GM13977 (cell line): ENCODE measurements around the gene RUBCN.

Source experiments
- DNase-seq: peaks from one replicate; pipeline ENCODE4 v3.0.0; 2012; ENCODE audit warnings: low spot score
- in situ Hi-C: fragments of 300-500 bp; cut with MboI; formaldehyde crosslinking; loops from one replicate; pipeline ENCODE4 v1.12.0; 2022; ENCODE audit warnings: low sequenced_read_pairs, low pct_unique_long_range_greater_than_20kb, mixed read lengths, inconsistent platforms; ENCODE audit not compliant: unreplicated experiment
- TF ChIP-seq, protein P1 (sequence below): IDR thresholded peaks from 2 replicates; pipeline ENCODE4 v1.5.1; 2012; ENCODE audit warnings: mild to moderate bottlenecking, control low read depth; ENCODE audit not compliant: insufficient read depth; ENCODE audit errors: extremely low read depth, missing control alignments

The RUBCN gene

DNA sequence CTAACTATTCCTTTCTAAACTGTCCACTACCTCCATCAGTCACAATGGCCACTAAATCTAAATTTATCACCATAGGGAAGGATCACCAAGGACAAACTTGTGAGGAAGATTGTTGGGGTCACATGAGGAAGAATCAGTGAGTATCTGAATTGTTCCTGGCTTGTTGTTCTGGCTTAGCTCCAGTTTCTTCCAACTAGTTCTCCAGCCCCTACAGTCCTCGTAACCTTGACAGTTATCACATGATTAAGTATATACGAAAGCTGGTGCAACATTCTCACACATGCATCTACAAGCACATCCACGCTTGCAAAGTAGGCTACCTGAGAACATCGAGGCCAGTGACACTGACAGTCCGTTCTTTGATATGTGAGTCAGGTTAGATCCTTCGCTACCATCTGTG lies 46.0 kb downstream of the RUBCN start:
- in situ Hi-C loops: no loop called here
- TF ChIP-seq, protein P1, sequence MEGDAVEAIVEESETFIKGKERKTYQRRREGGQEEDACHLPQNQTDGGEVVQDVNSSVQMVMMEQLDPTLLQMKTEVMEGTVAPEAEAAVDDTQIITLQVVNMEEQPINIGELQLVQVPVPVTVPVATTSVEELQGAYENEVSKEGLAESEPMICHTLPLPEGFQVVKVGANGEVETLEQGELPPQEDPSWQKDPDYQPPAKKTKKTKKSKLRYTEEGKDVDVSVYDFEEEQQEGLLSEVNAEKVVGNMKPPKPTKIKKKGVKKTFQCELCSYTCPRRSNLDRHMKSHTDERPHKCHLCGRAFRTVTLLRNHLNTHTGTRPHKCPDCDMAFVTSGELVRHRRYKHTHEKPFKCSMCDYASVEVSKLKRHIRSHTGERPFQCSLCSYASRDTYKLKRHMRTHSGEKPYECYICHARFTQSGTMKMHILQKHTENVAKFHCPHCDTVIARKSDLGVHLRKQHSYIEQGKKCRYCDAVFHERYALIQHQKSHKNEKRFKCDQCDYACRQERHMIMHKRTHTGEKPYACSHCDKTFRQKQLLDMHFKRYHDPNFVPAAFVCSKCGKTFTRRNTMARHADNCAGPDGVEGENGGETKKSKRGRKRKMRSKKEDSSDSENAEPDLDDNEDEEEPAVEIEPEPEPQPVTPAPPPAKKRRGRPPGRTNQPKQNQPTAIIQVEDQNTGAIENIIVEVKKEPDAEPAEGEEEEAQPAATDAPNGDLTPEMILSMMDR: no peak
- DNase-seq: no peak

DNA sequence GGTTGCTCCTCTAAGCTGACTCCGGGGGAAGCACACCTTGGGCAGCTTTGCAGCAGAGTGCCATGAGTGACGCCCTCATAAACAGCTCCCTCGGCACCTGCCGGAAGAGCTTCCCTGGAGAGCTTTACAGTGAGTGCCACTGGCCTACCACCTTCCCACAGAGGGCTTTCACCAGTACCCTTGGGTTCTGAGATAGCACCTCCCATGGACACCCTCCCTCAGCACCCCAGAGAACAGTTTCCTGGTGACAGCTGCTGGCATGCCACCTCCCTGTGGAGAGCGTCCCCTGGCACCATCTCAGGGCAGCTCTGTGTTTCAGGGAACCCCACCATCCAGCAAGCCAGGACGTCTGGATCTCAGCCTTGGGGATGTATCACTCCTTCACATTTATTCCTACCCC lies 49.1 kb downstream of the RUBCN start:
- in situ Hi-C loops: no loop called here
- DNase-seq: no peak
- TF ChIP-seq, protein P1: no peak

DNA sequence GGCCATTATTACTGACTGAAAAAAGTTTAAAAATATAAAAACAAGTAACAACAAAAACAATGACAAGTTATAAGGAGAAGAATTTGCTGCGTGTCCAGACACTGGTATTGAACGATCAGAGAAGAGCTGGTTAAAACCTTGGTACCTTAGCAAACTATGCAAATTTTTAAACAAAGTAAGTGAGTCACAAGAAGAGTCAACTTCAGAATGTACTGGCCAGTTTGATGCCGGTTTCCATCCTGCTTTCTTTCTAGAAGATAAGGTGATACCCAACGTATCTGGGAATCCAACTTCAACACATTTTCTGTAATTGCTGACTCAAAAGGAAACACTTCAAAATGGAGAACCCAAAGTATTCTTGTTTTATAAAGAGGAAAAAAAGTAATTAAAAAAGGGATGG lies 49.8 kb downstream of the RUBCN start:
- in situ Hi-C loops: no loop called here
- DNase-seq: no peak
- TF ChIP-seq, protein P1: no peak

- in situ Hi-C loops: no loop called here
- TF ChIP-seq, protein P1: no peak
- no peak for DNase-seq
Observed at GRCh38 chr3:197685546-197685945, 51.2 kb downstream of the RUBCN start.

GRCh38 chr3:197683191-197683590 lies 53.5 kb downstream of the RUBCN start:
- in situ Hi-C loops: no loop called here
- no peak for DNase-seq
- TF ChIP-seq, protein P1: no peak

DNA sequence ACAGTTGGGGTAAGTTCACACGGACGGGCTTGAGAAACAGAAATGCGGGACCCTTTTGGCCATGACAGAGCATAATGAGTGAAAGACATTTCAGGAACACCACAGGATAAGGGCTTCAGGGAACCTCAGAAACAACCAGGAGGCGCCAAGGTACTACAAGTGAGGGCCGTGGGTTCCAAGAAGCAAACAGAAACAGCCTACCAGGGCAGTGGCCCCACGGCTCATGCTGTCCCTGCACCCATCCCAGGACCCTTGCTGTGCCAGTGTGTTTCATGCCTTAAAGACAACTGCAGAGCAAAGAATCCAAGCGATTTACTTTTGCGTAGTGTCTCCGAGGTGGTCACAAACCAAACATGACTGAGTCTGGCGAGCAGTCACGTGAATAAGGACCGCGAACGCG lies 54.0 kb downstream of the RUBCN start:
- no peak for DNase-seq
- TF ChIP-seq, protein P1: no peak
- in situ Hi-C loops: no loop called here

GRCh38 chr3:197680955-197681521 lies 55.7 kb downstream of the RUBCN start:
- no peak for DNase-seq
- TF ChIP-seq, protein P1: no peak
- in situ Hi-C loops: no loop called here
